GM21786 (cell line): ENCODE data around the gene CUZD1.
A peak's percentile ranks its signal among the peaks of the same experiment; 100 is the strongest.
"Not testable (repeated sequence)": the region's sequence is repeated elsewhere in the genome, so short reads cannot be mapped to it uniquely, and the experiment has no call there.

Experiments
- ATAC-seq: cut with Tn5 transposase; IDR thresholded peaks from one replicate; pipeline ENCODE4 v1.9.1; 2021; ENCODE audit not compliant: unreplicated experiment

The CUZD1 gene

GRCh38 chr10:122845783-122846332 is at the start of gene CUZD1:
Gene CUZD1, minus strand, starts transcription at chr10:122845857. Its CDS starts 14 bp downstream, at chr10:122845843.
- no peak for ATAC-seq

GRCh38 chr10:122894261-122894944 is 48.7 kb upstream of the CUZD1 start:
- ATAC-seq = no peak

- no peak for ATAC-seq
These were observed 38.5 kb upstream of the CUZD1 start for GRCh38 chr10:122884166-122884565.

- ATAC-seq = no peak
These were observed 37.1 kb upstream of the CUZD1 start for GRCh38 chr10:122882766-122883165.

- ATAC-seq = peak; percentile 79
These were observed 33.9 kb upstream of the CUZD1 start, which contains the start of gene FAM24B for GRCh38 chr10:122879339-122880273. Gene FAM24B, minus strand, starts transcription at chr10:122879581. Its CDS starts 29,066 bp downstream, at chr10:122850515.

- peak; percentile 14 for ATAC-seq
These were observed 33.2 kb upstream of the CUZD1 start for GRCh38 chr10:122878799-122879338.

GRCh38 chr10:122877264-122877663 is 31.6 kb upstream of the CUZD1 start:
- no peak for ATAC-seq

GRCh38 chr10:122876467-122876855 is 30.8 kb upstream of the CUZD1 start:
- ATAC-seq = no peak

- no peak for ATAC-seq
These were observed 30.3 kb upstream of the CUZD1 start for GRCh38 chr10:122875843-122876466.

- not testable (repeated sequence) for ATAC-seq
These were observed 26.3 kb upstream of the CUZD1 start for GRCh38 chr10:122871947-122872346.

- ATAC-seq = not testable (repeated sequence)
These were observed 23.1 kb upstream of the CUZD1 start for GRCh38 chr10:122868768-122869167.

- not testable (repeated sequence) for ATAC-seq
These were observed 21.3 kb upstream of the CUZD1 start for GRCh38 chr10:122866757-122867482.

- no peak for ATAC-seq
These were observed 19.2 kb upstream of the CUZD1 start for GRCh38 chr10:122864901-122865300.

- ATAC-seq = no peak
These were observed 18.5 kb upstream of the CUZD1 start for GRCh38 chr10:122864194-122864592.

- ATAC-seq = no peak
These were observed 17.8 kb upstream of the CUZD1 start for GRCh38 chr10:122863216-122864193.

- no peak for ATAC-seq
These were observed 16.1 kb upstream of the CUZD1 start for GRCh38 chr10:122861711-122862161.

GRCh38 chr10:122859527-122859926 is 13.9 kb upstream of the CUZD1 start:
- ATAC-seq = no peak

- not testable (repeated sequence) for ATAC-seq
These were observed 12.4 kb upstream of the CUZD1 start for GRCh38 chr10:122858042-122858441.

- ATAC-seq = no peak
These were observed 11.2 kb upstream of the CUZD1 start for GRCh38 chr10:122856902-122857301.
